OCI-LY7 (cell line): ENCODE results near the gene THAP12. TPM values are rescaled to one million over a fixed set of nuclear protein-coding genes. Genes with fewer than 3 reads are reported as not detected.

Source experiments
- BruUV-seq: library from RNA; stranded (reverse); fragments of 400-500 nt; replicated peaks from 2 replicates; lab custom pipeline; 2021; lab: Mats Ljungman, UMichigan
- CTCF ChIA-PET: fragments of 300-600 bp; sonication (Branson Sonifier 250); formaldehyde crosslinking; loops from one replicate; lab custom pipeline; 2022; ENCODE audit warnings: antibody characterized with exemption; ENCODE audit not compliant: unreplicated experiment; lab: Charles Lee
- POLR2A ChIA-PET: fragments of 300-600 bp; sonication (Branson Sonifier 250); formaldehyde crosslinking; loops from one replicate; lab custom pipeline; 2022; ENCODE audit warnings: antibody characterized with exemption; lab: Charles Lee
- DNase-seq: peaks from one replicate; pipeline ENCODE4 v3.0.0-alpha.2; 2015; ENCODE audit warnings: low spot score
- H2AFZ ChIP-seq: fragments of 200-600 bp; sonication (generic), shearing (Covaris generic); 2 replicates; pipeline ENCODE4 v1.6.1; 2014; ENCODE audit warnings: mild to moderate bottlenecking, antibody characterized with exemption, low read length, moderate library complexity
- H3K27ac ChIP-seq: fragments of 200-600 bp; sonication (generic); 2 replicates; pipeline ENCODE4 v1.5.1; 2014; ENCODE audit warnings: mixed run types, low read depth, mild to moderate bottlenecking, moderate library complexity, low read length, inconsistent platforms; ENCODE audit not compliant: poor library complexity, severe bottlenecking
- H3K36me3 ChIP-seq: fragments of 200-600 bp; sonication (generic); 2 replicates; pipeline ENCODE4 v1.6.1; 2014; ENCODE audit warnings: mild to moderate bottlenecking, antibody characterized with exemption, low read length, moderate library complexity, mixed read lengths; ENCODE audit not compliant: insufficient read depth
- H3K4me1 ChIP-seq: fragments of 200-600 bp; sonication (generic); 2 replicates; pipeline ENCODE4 v1.5.1; 2014; ENCODE audit warnings: mild to moderate bottlenecking, low read length; ENCODE audit not compliant: insufficient read depth, poor library complexity, severe bottlenecking
- H3K4me2 ChIP-seq: fragments of 200-600 bp; sonication (generic); 2 replicates; pipeline ENCODE4 v1.6.1; 2014; ENCODE audit warnings: mild to moderate bottlenecking, low read length
- H3K4me3 ChIP-seq: fragments of 200-600 bp; sonication (generic); 2 replicates; pipeline ENCODE4 v1.5.1; 2014; ENCODE audit warnings: mild to moderate bottlenecking, low read depth, low read length; ENCODE audit not compliant: poor library complexity, severe bottlenecking
- H3K79me2 ChIP-seq: fragments of 200-600 bp; sonication (generic); 2 replicates; pipeline ENCODE4 v1.6.1; 2016; ENCODE audit warnings: low read depth, mild to moderate bottlenecking, low read length, moderate library complexity, mixed read lengths; ENCODE audit not compliant: insufficient read depth
- H3K9me2 ChIP-seq: fragments of 200-600 bp; sonication (generic); 2 replicates; pipeline ENCODE4 v1.6.1; 2016; ENCODE audit warnings: mild to moderate bottlenecking, low read length, mixed read lengths; ENCODE audit not compliant: insufficient read depth
- H3K9me3 ChIP-seq: fragments of 200-600 bp; sonication (generic); 2 replicates; pipeline ENCODE4 v1.6.1; 2014; ENCODE audit warnings: mild to moderate bottlenecking, mixed run types, low read length, mixed read lengths
- H4K20me1 ChIP-seq: fragments of 200-600 bp; sonication (generic); 2 replicates; pipeline ENCODE4 v1.6.1; 2014; ENCODE audit warnings: mild to moderate bottlenecking, antibody characterized with exemption, low read length, moderate library complexity, mixed read lengths; ENCODE audit not compliant: insufficient read depth
- EZH2phosphoT487 ChIP-seq: fragments of 200-600 bp; sonication (generic); IDR thresholded peaks from 2 replicates; pipeline ENCODE4 v1.6.1; 2018; ENCODE audit warnings: low read depth, borderline replicate concordance, mild to moderate bottlenecking, mixed run types, antibody characterized with exemption, low read length, moderate library complexity, mixed read lengths
- intact Hi-C: fragments of 100-400 bp; cut with micrococcal nuclease; formaldehyde crosslinking; loops from one replicate; pipeline ENCODE4 v1.10.0; 2022; ENCODE audit not compliant: unreplicated experiment
- total RNA-seq, 2 experiments: library from RNA; depleted of rRNA in 1 of 2; stranded (reverse); fragments of >200 nt in 1 of 2; shearing (Covaris generic) in 1 of 2; gene quantifications; 2 replicates each; pipeline ENCODE4 v1.2.3, GENCODE V29; 2014 to 2022
- TF ChIP-seq, protein P1 (sequence below): fragments of 200-600 bp; sonication (generic); conservative IDR thresholded peaks from 2 replicates; pipeline ENCODE4 v1.5.1; 2014; ENCODE audit warnings: mild to moderate bottlenecking, antibody characterized with exemption, low read length, moderate library complexity, mixed read lengths

The THAP12 gene
- total RNA-seq, 2 experiments from 2014 or later, result 55.7 to 74.7 TPM

DNA sequence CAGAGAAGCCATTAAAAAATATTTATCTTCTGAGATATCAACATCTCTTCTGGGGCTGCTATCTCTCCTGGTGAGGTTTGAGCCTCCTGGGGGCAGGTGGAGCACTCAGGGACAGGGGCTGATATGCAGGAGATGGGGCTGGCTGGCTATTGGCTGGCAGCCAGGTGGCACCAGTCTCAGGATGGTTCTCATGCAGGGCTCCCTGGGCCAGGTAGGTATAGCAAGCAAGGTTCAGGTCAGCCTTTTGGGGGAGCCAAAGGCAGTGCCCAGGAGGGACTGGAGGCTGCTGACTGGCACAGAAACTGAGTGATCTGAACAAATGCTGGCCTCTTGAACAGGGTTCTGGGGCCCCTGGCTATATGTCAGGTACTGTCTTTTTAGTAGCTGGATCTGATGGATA, 34.1 kb upstream of the THAP12 start:
- DNase-seq, result peak; percentile 21
- BruUV-seq, result no TSS peak
- ChIA-PET POLR2A (no interaction called here), CTCF (no interaction called here)
- no peaks in the 10 kb centered on the region for H3K79me2 ChIP-seq
- H3K4me2 ChIP-seq, result no peak overlapping the region
- intact Hi-C loops, result no loop called here
- TF ChIP-seq, protein P1, sequence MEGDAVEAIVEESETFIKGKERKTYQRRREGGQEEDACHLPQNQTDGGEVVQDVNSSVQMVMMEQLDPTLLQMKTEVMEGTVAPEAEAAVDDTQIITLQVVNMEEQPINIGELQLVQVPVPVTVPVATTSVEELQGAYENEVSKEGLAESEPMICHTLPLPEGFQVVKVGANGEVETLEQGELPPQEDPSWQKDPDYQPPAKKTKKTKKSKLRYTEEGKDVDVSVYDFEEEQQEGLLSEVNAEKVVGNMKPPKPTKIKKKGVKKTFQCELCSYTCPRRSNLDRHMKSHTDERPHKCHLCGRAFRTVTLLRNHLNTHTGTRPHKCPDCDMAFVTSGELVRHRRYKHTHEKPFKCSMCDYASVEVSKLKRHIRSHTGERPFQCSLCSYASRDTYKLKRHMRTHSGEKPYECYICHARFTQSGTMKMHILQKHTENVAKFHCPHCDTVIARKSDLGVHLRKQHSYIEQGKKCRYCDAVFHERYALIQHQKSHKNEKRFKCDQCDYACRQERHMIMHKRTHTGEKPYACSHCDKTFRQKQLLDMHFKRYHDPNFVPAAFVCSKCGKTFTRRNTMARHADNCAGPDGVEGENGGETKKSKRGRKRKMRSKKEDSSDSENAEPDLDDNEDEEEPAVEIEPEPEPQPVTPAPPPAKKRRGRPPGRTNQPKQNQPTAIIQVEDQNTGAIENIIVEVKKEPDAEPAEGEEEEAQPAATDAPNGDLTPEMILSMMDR, result peak; percentile 43
- TF ChIP-seq EZH2phosphoT487, result no peak
- no peak overlapping the region for H3K27ac ChIP-seq
- no peaks in the 10 kb centered on the region for H3K9me3 ChIP-seq
- H3K36me3 ChIP-seq, result no peaks in the 10 kb centered on the region
- no peak overlapping the region for H3K4me3 ChIP-seq
- H3K9me2 ChIP-seq, result no peaks in the 10 kb centered on the region
- no peaks in the 10 kb centered on the region for H3K4me1 ChIP-seq
- H4K20me1 ChIP-seq, result no peaks in the 10 kb centered on the region
- no peak overlapping the region for H2AFZ ChIP-seq

DNA sequence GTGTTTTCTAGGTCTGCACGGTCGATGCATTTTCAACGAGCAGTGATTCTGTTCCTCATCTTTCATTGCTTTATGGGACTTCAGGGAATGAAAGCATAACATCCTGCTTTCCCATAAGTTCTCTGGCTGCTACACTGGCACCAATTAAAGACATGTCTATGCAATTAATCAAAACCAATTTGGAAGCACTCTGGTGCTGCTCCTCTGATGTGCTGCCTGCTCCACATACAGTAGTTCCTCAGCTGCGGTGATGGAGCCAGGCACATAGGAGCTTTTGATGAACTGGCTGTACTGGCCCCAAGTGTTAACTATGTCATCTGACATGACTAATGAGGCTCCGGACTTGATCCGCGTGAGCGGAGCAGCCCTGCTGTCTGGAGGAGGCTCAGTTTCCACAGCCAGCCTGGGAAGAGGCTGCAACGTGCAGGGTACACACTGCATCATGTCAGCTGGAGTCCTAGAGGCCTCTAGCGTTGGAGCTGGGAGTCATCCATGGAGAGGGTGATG, 30.0 kb upstream of the THAP12 start:
- DNase-seq, result no peak
- Histone ChIP-seq H2AFZ (no peak overlapping the region), H3K9me3 (no peaks in the 10 kb centered on the region), H3K27ac (no peak overlapping the region), H3K79me2 (no peaks in the 10 kb centered on the region), H3K4me1 (peaks cover 21% of the 10 kb centered on the region), H4K20me1 (no peaks in the 10 kb centered on the region), H3K4me2 (no peak overlapping the region), H3K36me3 (no peaks in the 10 kb centered on the region), H3K9me2 (no peaks in the 10 kb centered on the region), H3K4me3 (no peak overlapping the region)
- BruUV-seq, result no TSS peak
- intact Hi-C loops, result no loop called here
- ChIA-PET POLR2A (no interaction called here), CTCF (no interaction called here)
- no peak for TF ChIP-seq EZH2phosphoT487
- TF ChIP-seq, protein P1, result no peak

DNA sequence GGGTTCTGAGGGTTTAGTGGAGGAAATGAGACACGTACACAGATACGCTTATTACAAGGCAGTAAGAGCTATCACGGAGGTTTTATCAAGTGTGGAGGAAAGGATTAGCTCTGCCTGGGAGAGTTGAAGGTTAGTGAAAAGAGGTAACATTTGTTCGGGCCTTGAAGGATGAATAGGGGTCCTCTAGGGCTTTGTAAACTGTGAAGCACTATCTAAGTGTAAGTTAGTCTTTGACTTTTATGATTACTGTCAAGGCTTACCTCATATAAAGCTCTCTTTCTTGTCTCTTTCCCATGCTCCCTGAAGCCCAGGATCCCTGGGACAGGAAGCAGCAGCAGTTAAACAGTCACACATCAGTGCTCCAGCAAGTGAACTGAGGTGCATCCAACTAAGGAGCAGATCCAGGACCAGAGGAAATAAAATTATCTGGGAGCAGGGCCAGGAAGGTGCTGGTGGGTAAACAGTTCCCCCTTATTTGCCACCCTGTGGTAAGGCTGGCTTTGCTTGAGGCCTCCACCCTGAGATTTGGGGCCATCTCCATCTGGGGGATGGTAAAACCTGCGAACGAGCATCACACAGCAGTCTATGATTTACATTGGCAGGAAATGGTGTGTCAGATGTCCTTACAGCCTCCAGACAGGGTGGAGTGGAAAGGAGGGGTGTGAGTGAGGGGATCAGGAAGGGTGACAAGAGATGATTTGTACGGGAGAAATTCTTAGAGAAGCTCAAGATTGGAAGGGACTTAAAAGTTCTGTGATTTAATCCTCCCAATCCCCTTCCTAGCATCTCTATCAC, 27.4 kb upstream of the THAP12 start:
- peaks cover 21% of the 10 kb centered on the region for H3K4me1 ChIP-seq
- ChIA-PET POLR2A (interaction anchor here (0.5 to 0.7 kb wide), 2 partner anchors 183 to 560 kb away, joined by 3 read pairs; no protein-coding TSS in a partner anchor), CTCF (no interaction called here)
- H3K4me3 ChIP-seq, result peak overlapping the region; percentile 43
- H3K9me2 ChIP-seq, result no peaks in the 10 kb centered on the region
- intact Hi-C loops, result no loop called here
- peak; percentile 45 for DNase-seq
- no TSS peak for BruUV-seq
- H3K27ac ChIP-seq, result peak overlapping the region; percentile 17
- H3K79me2 ChIP-seq, result no peaks in the 10 kb centered on the region
- H3K9me3 ChIP-seq, result no peaks in the 10 kb centered on the region
- no peak for TF ChIP-seq EZH2phosphoT487
- TF ChIP-seq, protein P1, result no peak
- H2AFZ ChIP-seq, result peak overlapping the region; percentile 95
- H4K20me1 ChIP-seq, result no peaks in the 10 kb centered on the region
- no peaks in the 10 kb centered on the region for H3K36me3 ChIP-seq
- peak overlapping the region; percentile 67 for H3K4me2 ChIP-seq
